Measurements from ENCODE around the gene POLR2E. TPM values are rescaled to one million over a fixed set of nuclear protein-coding genes. Genes with fewer than 3 reads are reported as not detected.

The POLR2E gene
- total RNA-seq, 2 donors from 2014 or later, result 225 to 254 TPM

GRCh38 chr19:1039646-1040475 is 55.3 kb downstream of the POLR2E start, which contains the start of gene ABCA7:
Gene ABCA7, plus strand, starts transcription at chr19:1040107. Its CDS starts 1,255 bp downstream, at chr19:1041362.
- Mint-ChIP-seq H3K27me3 (ENCODE audit: insufficient read depth) (no peaks in the 10 kb centered on the region), H3K27ac (peak within 1 kb of the TSS; percentile 93), H3K9me3 (no peaks in the 10 kb centered on the region), H3K36me3 (ENCODE audit: low read depth) (peaks cover 40% of the 10 kb centered on the region), H3K4me3 (peak within 1 kb of the TSS; percentile 82), H3K4me1 (peaks cover 7% of the 10 kb centered on the region)
- H3K4me1 ChIP-seq (ENCODE audit: control insufficient read depth, insufficient read depth, low read length), result no peaks in the 10 kb centered on the region
- peak within 1 kb of the TSS; percentile 91 for H3K4me3 ChIP-seq (ENCODE audit: low read length)
- TF ChIP-seq, protein P1, sequence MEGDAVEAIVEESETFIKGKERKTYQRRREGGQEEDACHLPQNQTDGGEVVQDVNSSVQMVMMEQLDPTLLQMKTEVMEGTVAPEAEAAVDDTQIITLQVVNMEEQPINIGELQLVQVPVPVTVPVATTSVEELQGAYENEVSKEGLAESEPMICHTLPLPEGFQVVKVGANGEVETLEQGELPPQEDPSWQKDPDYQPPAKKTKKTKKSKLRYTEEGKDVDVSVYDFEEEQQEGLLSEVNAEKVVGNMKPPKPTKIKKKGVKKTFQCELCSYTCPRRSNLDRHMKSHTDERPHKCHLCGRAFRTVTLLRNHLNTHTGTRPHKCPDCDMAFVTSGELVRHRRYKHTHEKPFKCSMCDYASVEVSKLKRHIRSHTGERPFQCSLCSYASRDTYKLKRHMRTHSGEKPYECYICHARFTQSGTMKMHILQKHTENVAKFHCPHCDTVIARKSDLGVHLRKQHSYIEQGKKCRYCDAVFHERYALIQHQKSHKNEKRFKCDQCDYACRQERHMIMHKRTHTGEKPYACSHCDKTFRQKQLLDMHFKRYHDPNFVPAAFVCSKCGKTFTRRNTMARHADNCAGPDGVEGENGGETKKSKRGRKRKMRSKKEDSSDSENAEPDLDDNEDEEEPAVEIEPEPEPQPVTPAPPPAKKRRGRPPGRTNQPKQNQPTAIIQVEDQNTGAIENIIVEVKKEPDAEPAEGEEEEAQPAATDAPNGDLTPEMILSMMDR (conservative IDR thresholded peaks at IDR 0.05), result no peak
- peak within 1 kb of the TSS; percentile 71 for H3K9ac ChIP-seq (ENCODE audit: extremely low read depth, low read length, poor library complexity, severe bottlenecking)
- WGBS, 2 experiments (ENCODE audit: insufficient coverage in 1 of 2, insufficient read length in 1 of 2), result 5 to 8% methylated on average over 28 to 56 of the region's 56 CpGs
- H3K36me3 ChIP-seq (ENCODE audit: control insufficient read depth, insufficient read depth, low read length), result peaks cover 45% of the 10 kb centered on the region
- H3K27ac ChIP-seq (ENCODE audit: low read depth, low read length), result no peak within 1 kb of the TSS
- no peaks in the 10 kb centered on the region for H3K9me3 ChIP-seq (ENCODE audit: control insufficient read depth, low read length)
- no peaks in the 10 kb centered on the region for H3K27me3 ChIP-seq (ENCODE audit: control insufficient read depth, insufficient read depth, low read length, poor library complexity, severe bottlenecking)
- DNase-seq, result peak; percentile 100

- peak; percentile 76 for DNase-seq
- WGBS, 2 experiments (ENCODE audit: insufficient coverage in 1 of 2, insufficient read length in 1 of 2), result 72% methylated on average over 18 to 22 of the region's 22 CpGs
- no peaks in the 10 kb centered on the region for H3K4me1 ChIP-seq (ENCODE audit: control insufficient read depth, insufficient read depth, low read length)
- Mint-ChIP-seq H3K27ac (peak overlapping the region; percentile 59), H3K27me3 (ENCODE audit: insufficient read depth) (no peaks in the 10 kb centered on the region), H3K4me1 (peaks cover 7% of the 10 kb centered on the region), H3K9me3 (no peaks in the 10 kb centered on the region), H3K4me3 (peak overlapping the region; percentile 82), H3K36me3 (ENCODE audit: low read depth) (peaks cover 39% of the 10 kb centered on the region)
- no peak overlapping the region for H3K27ac ChIP-seq (ENCODE audit: low read depth, low read length)
- H3K27me3 ChIP-seq (ENCODE audit: control insufficient read depth, insufficient read depth, low read length, poor library complexity, severe bottlenecking), result no peaks in the 10 kb centered on the region
- no peaks in the 10 kb centered on the region for H3K9me3 ChIP-seq (ENCODE audit: control insufficient read depth, low read length)
- H3K36me3 ChIP-seq (ENCODE audit: control insufficient read depth, insufficient read depth, low read length), result peaks cover 41% of the 10 kb centered on the region
- TF ChIP-seq, protein P1 (conservative IDR thresholded peaks at IDR 0.05), result no peak
- H3K4me3 ChIP-seq (ENCODE audit: low read length), result peak overlapping the region; percentile 91
- H3K9ac ChIP-seq (ENCODE audit: extremely low read depth, low read length, poor library complexity, severe bottlenecking), result peak overlapping the region; percentile 35
Observed at GRCh38 chr19:1038978-1039645, 56.1 kb downstream of the POLR2E start.

DNA sequence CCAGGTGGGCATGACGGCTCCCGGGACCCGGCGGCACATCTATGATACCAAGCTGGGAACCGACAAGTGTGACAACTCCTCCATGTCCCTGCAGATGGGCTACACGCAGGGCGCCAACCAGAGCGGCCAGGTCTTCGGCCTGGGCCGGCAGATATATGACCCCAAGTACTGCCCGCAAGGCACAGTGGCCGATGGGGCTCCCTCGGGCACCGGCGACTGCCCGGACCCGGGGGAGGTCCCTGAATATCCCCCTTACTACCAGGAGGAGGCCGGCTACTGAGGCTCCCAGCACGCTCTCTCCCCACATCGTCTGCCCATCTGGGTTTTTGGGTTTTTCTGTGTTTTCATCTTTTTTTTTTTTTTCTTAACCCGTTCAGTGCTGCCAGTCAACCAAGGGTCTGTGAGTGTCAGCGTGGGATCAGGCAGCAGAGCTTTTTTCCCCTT is 57.5 kb downstream of the POLR2E start:
- H3K27ac ChIP-seq (ENCODE audit: low read depth, low read length), result no peak overlapping the region
- no peak overlapping the region for H3K4me3 Mint-ChIP-seq
- peak; percentile 48 for DNase-seq

More for the DNA sequence above, 57.5 kb downstream of the POLR2E start:
- H3K4me1 ChIP-seq (ENCODE audit: control insufficient read depth, insufficient read depth, low read length), result no peaks in the 10 kb centered on the region
- TF ChIP-seq, protein P1 (conservative IDR thresholded peaks at IDR 0.05), result peak; percentile 29
- no peaks in the 10 kb centered on the region for H3K27me3 Mint-ChIP-seq (ENCODE audit: insufficient read depth)
- no peak overlapping the region for H3K4me3 ChIP-seq (ENCODE audit: low read length)
- WGBS, 2 experiments (ENCODE audit: insufficient coverage in 1 of 2, insufficient read length in 1 of 2), result 95% methylated on average over 15 to 22 of the region's 22 CpGs
- H3K9me3 Mint-ChIP-seq, result no peaks in the 10 kb centered on the region
- H3K4me1 Mint-ChIP-seq, result peaks cover 7% of the 10 kb centered on the region
- H3K27me3 ChIP-seq (ENCODE audit: control insufficient read depth, insufficient read depth, low read length, poor library complexity, severe bottlenecking), result no peaks in the 10 kb centered on the region
- peaks cover 46% of the 10 kb centered on the region for H3K36me3 ChIP-seq (ENCODE audit: control insufficient read depth, insufficient read depth, low read length)
- H3K36me3 Mint-ChIP-seq (ENCODE audit: low read depth), result peaks cover 47% of the 10 kb centered on the region
- H3K9me3 ChIP-seq (ENCODE audit: control insufficient read depth, low read length), result no peaks in the 10 kb centered on the region
- H3K9ac ChIP-seq (ENCODE audit: extremely low read depth, low read length, poor library complexity, severe bottlenecking), result no peak overlapping the region
- H3K27ac Mint-ChIP-seq, result no peak overlapping the region

Other genes with a start within 250 kb of the POLR2E start
- gene ELANE, start 243.1 kb downstream of the POLR2E start, total RNA-seq, result not detected
- gene CFD, start 235.7 kb downstream of the POLR2E start, total RNA-seq, result 1 to 10 TPM in 1 of 2 donors, under 1 TPM in 1; 0.38 to 1.1 TPM
- 10 to 100 TPM; 75.8 to 92.4 TPM for gene MED16, start 202.2 kb downstream of the POLR2E start, total RNA-seq
- gene RNU6-9, start 201.9 kb downstream of the POLR2E start, total RNA-seq, result not detected
- gene R3HDM4, start 182.2 kb downstream of the POLR2E start, total RNA-seq, result 10 to 100 TPM; 61.1 to 64.7 TPM
- under 1 TPM in 1 of 2 donors, not detected in 1; 0.73 TPM for gene KISS1R, start 178.0 kb downstream of the POLR2E start, total RNA-seq
- 100 to 1,000 TPM; 121 to 124 TPM for gene ARID3A, start 169.3 kb downstream of the POLR2E start, total RNA-seq
- 10 to 100 TPM; 68.6 to 85.6 TPM for gene WDR18, start 111.0 kb downstream of the POLR2E start, total RNA-seq
- gene GRIN3B, start 95.0 kb downstream of the POLR2E start, total RNA-seq, result 1 to 10 TPM; 2.0 TPM
- gene TMEM259, start 74.3 kb downstream of the POLR2E start, total RNA-seq, result 100 to 1,000 TPM; 157 to 176 TPM
- gene RNU6-2, start 73.9 kb downstream of the POLR2E start, total RNA-seq, result not detected
- 100 to 1,000 TPM; 426 to 469 TPM for gene CNN2, start 68.8 kb downstream of the POLR2E start, total RNA-seq
- 10 to 100 TPM; 67.2 to 68.7 TPM for gene ABCA7, start 55.3 kb downstream of the POLR2E start, total RNA-seq
- 10 to 100 TPM; 14.8 to 17.1 TPM for gene ARHGAP45, start 28.2 kb downstream of the POLR2E start, total RNA-seq
- gene GPX4, start 8.6 kb upstream of the POLR2E start, total RNA-seq, result 100 to 1,000 TPM; 331 to 449 TPM
- gene SBNO2, start 78.9 kb upstream of the POLR2E start, total RNA-seq, result 10 to 100 TPM; 43.3 to 50.4 TPM
- gene STK11, start 110.4 kb upstream of the POLR2E start, total RNA-seq, result 10 to 100 TPM; 78.8 to 81.4 TPM
- gene CBARP, start 142.6 kb upstream of the POLR2E start, total RNA-seq, result 10 to 100 TPM; 21.5 to 28.5 TPM
- gene ATP5F1D, start 146.4 kb upstream of the POLR2E start, total RNA-seq, result 100 to 1,000 TPM; 144 to 159 TPM
- gene MIDN, start 153.2 kb upstream of the POLR2E start, total RNA-seq, result 100 to 1,000 TPM; 183 to 185 TPM
- 100 to 1,000 TPM; 282 to 301 TPM for gene CIRBP, start 174.0 kb upstream of the POLR2E start, total RNA-seq
- 10 to 100 TPM; 45.1 to 46.0 TPM for gene FAM174C, start 180.2 kb upstream of the POLR2E start, total RNA-seq
- gene EFNA2, start 190.5 kb upstream of the POLR2E start, total RNA-seq, result 10 to 100 TPM; 28.6 to 30.7 TPM

Data from endodermal cell (in vitro differentiated cells).